SK-N-SH treated with all-trans-retinoic acid at 6 μM for 48 hours (cell line): ENCODE measurements around the gene CEND1.

Source experiments
- ARNTL ChIP-seq: fragments of 450-650 bp; formaldehyde crosslinking; IDR thresholded peaks from 2 replicates; pipeline ENCODE4 v1.5.0; 2020; ENCODE audit warnings: low read depth, mild to moderate bottlenecking, moderate library complexity, borderline replicate concordance
- CSRNP3 ChIP-seq: fragments of 250-450 bp; sonication (Bioruptor Pico); IDR thresholded peaks from 2 replicates; pipeline ENCODE4 v1.5.1; 2021; ENCODE audit warnings: mild to moderate bottlenecking, moderate library complexity
- RARB ChIP-seq: fragments of 250-450 bp; sonication (Bioruptor Pico); IDR thresholded peaks from 2 replicates; pipeline ENCODE4 v1.8.0; 2021; ENCODE audit warnings: mild to moderate bottlenecking, moderate library complexity

GRCh38 chr11:763073-763463 is 26.8 kb downstream of the CEND1 start:
- no peak for TF ChIP-seq CSRNP3 (CRISPR knock-in tag)
- TF ChIP-seq RARB (CRISPR knock-in tag) = no peak
- no peak for TF ChIP-seq ARNTL (CRISPR knock-in tag)
